Neural progenitor cell (in vitro differentiated cells): ENCODE data around the gene ERMN.

Source experiments
- CTCF ChIP-seq: fragments of 200-600 bp; sonication (generic); IDR thresholded peaks from 2 replicates; pipeline ENCODE4 v1.5.1; 2017; ENCODE audit warnings: antibody characterized with exemption, mild to moderate bottlenecking
- EZH2 ChIP-seq: fragments of 200-600 bp; sonication (generic); IDR thresholded peaks from 2 replicates; pipeline ENCODE4 v1.6.1; 2017; ENCODE audit warnings: antibody characterized with exemption, mild to moderate bottlenecking, moderate library complexity
- EZH2phosphoT487 ChIP-seq: fragments of 200-600 bp; sonication (generic); IDR thresholded peaks from 2 replicates; pipeline ENCODE4 v1.6.1; 2017; ENCODE audit warnings: antibody characterized with exemption

DNA sequence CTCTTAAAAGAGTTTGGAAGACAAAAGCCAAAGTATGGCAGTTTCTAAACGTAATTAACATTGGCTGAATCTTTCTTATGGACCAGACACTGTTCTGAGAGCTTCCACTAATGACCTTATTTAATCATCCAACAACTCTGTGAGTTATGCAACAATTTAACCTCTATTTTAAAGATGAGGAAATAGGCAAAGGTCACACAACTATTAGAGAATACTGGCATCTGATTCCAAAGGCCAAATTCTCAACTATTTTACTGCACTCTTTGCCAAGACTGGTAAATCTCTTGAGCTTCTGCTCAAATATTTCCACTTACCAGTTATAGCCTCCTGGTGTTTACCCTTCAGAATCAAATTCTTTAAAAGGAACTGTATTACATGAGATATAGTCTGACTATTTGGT lies 42.1 kb upstream of the ERMN start:
- TF ChIP-seq CTCF: no peak
- TF ChIP-seq EZH2phosphoT487: no peak
- no peak for TF ChIP-seq EZH2
